ENCODE measurements around the gene POU3F1.

The POU3F1 gene

DNA sequence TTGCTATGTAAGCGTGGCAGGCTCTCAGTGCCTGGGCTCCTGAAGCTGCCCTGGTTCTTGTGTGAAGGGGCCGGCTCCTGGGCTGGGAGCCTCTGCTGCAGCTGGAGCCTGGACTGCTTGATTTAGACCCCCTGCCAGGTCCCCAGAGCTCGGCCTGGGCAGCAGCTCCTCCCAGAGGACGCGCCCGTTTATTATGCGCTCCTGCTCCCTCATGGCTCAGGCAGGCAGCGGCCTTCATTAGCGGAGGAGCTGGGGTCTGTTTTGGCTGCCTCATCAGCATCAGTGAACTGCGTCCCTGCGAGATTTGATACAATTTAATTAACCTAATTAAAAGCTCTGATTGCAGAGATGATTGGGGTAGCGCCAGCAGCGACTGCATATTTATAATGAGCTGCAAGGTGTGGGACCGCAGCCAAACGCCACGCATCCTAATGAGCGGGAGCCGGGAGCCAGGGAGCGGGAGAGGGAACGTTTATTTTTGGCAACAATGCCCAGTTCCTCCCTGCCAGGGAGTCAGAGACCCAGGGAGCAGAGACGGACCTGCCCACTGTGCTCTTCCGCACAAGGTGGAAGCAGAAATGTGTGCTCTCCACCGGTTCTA is 17.4 kb downstream of the POU3F1 start:
- DNase-seq (ENCODE audit: insufficient read length, low spot score) = no peak
- FAIRE-seq = no peak

DNA sequence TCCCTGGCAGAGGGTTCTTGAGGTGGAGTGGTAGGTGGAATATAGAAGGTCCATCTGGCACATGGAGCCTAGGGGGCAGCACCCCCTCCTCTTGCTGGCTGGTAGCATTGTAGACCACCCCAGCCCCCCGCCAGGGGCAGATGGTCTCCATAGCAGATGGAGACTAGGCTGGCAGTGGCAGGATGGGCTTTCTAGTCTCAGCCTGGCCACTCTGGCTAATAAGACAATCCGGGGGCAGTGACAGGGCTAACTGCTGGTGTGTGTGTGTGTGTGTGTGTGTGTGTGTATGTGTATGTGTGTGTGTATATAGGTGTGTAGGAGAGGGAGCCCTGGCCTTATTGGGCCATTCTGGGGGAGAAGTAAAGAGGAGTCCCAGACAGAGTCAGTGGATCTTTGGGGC is 17.9 kb downstream of the POU3F1 start:
- FAIRE-seq (no peak), DNase-seq (ENCODE audit: insufficient read length, low spot score) (no peak)

DNA sequence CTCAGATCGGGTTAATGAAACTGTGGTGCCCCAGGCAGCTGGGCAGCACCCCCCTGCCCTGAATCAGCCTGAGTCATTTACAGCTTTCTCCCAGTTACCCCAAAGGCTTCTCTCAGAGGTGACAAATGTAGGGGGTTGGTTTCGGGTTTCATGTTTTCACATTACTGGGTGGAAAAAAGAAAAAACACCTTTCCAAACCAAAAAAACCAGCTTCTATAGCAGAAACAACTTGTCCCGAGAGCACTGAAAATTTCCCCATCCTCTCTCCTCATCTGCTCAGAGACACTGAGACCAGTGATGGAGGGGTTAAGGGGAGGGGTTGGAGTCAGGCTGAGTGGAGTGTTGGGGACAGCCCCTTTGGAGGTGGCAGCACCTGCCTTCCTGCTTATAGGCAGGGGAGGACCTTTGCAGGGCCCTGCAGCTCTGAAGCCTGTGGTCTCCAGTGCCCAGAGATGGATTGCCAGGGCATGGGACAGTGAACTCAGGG is 18.4 kb downstream of the POU3F1 start:
- no peak for FAIRE-seq
- no peak for DNase-seq (ENCODE audit: insufficient read length, low spot score)

DNA sequence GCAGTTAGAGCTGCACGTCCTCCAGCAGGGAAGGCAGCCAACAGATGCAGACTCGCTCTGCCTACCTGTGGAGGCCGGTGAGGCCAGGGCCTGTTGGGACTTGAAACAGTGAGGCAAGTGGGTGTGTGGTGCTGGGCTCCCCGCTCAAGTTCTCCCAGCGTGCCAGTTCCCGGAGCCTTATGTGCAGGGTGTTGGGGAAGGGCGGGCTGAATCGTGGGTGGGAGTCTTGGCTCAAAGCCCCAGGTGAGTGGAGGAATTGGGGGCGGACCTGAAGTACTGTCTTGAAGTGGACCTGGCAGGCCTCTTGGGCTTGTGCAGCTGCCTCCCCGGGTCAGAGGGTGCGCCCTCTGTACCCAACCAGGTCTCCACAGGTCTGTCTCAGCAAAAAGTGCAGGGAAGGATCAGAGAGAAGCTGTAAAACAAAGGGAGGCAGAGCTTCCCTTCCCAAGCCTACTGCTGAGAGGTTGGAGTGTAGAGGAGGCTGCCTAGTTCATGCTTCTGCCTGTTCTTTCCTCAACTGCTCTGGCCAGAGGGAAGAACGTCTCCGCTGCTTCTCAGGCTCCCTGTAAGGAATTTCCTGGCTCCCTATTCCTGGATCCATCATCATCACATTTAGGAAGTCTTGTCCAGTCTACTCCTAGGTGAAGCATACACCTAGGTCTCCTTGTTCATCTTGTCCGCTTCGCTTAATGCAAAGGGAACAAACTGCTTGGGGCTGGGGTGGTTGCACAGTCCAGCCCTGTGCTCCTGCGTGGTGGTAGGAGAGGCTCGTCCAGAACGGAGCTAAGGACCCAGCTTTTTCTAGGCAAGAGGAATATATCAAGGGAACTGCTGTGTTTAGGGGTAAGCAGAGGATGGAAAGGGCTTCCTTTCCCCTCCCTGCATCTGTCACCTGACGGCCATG is 19.1 kb downstream of the POU3F1 start:
- FAIRE-seq (no peak), DNase-seq (ENCODE audit: insufficient read length, low spot score) (no peak)

DNA sequence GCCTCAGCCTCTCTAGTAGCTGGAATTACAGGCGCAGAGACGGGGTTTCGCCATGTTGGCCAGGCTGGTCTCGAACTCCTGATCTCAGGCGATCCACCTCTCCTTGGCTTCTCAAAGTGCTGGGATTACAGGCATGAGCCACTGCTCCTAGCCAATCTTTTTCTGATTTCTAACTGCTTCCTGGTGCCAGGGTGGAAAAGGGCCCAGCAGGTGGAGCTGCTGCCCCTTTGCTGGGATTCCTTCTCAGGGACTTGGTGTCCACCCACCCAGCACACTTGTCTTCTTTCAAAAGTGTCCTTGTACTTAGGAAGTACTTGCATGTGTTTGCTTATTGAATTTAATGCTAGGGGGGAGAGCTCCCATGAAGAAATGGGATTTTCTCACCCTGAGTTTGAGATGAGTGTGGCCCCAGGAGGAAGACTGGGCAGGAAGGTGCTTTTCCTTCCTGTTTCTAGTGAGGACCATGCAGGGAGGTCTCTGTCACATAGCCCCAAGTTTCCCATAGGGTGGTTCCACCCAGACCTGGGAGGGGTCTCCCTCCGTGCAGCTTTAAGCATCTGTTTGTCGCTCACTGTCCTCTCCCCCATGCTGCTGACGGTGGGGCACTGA is 19.9 kb downstream of the POU3F1 start:
- no peak for DNase-seq (ENCODE audit: insufficient read length, low spot score)
- no peak for FAIRE-seq

DNA sequence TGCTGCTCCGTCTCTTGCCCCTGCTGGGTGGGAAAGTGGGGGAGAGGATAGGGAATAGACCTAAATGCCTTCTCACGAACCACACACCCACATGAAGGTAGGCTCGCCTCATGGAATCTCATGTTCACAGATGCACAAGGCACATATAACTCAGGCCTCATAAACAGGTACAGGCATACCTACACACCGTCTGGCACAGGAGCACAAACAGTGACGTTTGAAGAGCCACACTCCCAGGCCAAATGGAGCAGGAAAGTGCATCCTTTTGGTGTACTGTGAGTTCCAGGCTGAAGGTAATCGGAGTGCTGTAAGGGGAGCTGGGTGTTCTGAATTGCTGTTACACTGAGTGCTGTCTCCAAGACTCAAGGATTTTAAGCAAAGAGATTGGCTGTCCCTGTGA is 20.9 kb downstream of the POU3F1 start:
- FAIRE-seq (no peak), DNase-seq (ENCODE audit: insufficient read length, low spot score) (no peak)

DNA sequence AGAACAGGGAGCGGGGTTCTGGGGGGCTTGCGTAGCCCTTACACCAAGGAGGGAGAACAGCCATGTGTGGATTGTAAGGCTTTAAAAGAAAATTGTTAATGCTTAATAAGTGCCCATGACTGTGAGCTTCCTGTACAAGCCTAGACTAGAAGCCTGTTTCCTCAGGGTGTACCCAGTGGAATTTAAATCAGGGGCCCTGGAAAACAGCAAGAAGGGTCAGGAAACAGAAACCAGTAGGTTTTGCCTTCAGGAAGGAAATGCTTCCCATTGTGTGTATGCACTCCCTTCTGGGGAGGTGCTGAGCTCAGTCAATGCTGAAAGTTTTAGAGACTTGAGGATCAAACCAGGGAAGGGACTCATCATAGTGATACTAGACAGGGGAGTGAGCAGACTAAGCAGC is 21.4 kb downstream of the POU3F1 start:
- FAIRE-seq (no peak), DNase-seq (ENCODE audit: insufficient read length, low spot score) (no peak)

DNA sequence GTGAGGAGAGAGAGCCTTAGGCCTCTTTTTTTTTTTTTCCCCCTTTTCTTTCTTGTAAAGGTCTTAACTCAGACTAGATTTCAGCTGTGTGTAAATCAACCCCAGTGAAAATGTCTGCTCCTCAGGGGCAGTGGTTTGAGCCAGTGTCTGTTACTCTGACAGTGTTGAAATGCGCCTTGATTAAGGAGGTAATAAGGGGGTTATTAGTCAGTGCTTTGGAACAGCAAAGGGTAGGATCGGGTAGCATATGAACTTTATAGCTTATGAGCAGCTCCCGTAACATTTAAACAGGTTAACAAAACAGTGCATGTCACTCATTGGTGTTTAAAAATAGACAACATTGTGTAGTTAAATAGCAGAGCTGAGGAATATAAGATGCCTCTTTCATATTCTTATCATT is 23.8 kb downstream of the POU3F1 start:
- FAIRE-seq = no peak
- no peak for DNase-seq (ENCODE audit: insufficient read length, low spot score)

DNA sequence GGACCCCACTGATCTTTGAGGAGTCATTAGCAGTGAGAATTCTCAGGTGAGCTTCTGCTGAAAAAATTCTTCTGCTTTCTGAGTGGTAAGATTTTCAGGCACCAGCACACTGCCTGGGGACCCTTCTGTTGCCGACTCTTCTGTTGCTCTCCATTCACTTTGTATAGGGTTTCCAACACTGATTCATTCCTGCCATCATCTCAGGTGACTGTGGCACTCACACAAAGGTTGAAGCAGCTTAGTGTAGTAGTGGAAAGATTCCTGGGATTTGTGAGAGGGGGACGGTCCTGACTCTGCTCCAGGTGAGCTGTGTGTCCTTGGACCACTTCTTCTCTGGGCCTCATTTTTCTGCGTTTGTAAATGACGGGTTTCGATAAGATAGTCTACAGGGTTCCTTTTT is 24.6 kb downstream of the POU3F1 start:
- DNase-seq (ENCODE audit: insufficient read length, low spot score) (no peak), FAIRE-seq (no peak)

DNA sequence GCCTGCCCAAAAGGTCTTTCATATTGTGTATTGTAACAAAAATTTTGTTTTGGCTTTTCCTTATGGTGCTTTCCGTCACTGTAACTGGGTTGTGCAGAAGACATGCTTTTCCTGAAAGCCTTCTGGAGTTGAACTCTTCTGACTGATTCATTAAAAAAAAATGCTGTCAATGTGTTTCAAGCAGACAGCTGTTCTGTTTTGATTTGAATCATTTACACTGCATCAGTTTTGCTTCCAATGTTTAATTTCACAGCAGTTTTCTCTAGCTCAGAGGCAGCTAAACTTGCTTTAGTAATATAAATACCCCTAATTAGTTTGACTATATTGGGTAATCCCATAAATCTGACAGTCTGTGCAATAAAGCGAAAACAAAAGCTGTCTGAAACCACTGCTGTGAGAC is 26.2 kb downstream of the POU3F1 start:
- FAIRE-seq (no peak), DNase-seq (ENCODE audit: insufficient read length, low spot score) (no peak)

DNA sequence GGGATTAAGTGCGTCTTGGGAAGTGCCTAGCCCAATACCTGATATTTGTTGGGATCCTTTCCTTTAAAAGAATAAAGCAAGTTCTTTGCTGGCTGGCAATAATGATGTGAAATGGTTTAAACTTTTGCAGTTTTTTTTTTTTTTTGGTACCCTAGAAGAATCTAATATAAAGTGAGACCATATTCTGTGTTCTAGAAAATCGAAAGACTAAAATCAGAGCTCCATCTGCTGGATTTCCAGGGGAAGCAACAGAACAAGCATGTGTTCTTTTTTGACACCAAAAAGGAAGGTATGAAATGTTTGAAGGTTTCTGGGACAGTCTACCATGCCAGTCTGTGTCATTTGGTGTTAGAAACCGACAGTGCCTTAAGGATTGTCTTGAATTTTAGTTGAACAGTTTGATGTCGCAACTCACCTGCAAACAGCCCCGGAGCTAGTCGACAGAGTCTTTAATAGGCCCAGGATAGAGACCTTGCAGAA is 27.7 kb downstream of the POU3F1 start:
- DNase-seq (ENCODE audit: insufficient read length, low spot score) = no peak
- no peak for FAIRE-seq

DNA sequence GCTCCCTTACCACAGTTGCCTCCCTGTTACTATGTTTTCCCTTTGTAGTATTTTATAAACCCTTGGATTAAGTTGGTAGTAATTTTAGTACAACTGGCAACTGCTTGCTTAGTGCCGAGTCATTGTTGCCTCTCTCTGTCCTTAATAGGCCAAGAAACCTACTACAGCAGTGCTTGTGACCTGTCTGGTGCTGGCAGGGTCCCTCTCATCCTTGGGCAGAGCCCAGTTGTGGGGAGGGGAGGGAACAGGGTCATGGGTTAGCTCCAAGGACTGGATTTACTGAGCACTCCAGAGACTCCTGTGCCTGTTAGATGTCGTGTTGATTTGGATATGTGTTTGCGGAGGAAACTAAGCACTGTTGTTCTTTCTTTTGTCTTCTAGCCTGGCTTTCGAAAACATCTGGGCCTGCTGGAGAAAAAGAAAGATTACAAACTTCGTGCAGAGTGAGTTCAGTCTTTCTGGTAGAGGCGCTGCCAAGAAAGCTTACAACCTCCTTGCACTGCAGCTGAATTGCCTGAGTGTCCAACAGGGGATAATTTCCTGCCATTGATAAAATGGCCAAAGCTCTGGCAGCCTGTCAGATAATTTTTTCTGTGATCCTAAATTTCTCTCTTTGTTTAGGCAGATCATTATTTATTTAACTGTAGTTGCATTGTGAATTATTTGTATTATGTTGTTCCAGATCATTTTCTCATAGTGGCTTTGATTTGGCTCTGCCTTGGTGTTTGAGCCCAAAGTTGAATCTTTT is 30.4 kb downstream of the POU3F1 start:
- FAIRE-seq (no peak), DNase-seq (ENCODE audit: insufficient read length, low spot score) (no peak)

DNA sequence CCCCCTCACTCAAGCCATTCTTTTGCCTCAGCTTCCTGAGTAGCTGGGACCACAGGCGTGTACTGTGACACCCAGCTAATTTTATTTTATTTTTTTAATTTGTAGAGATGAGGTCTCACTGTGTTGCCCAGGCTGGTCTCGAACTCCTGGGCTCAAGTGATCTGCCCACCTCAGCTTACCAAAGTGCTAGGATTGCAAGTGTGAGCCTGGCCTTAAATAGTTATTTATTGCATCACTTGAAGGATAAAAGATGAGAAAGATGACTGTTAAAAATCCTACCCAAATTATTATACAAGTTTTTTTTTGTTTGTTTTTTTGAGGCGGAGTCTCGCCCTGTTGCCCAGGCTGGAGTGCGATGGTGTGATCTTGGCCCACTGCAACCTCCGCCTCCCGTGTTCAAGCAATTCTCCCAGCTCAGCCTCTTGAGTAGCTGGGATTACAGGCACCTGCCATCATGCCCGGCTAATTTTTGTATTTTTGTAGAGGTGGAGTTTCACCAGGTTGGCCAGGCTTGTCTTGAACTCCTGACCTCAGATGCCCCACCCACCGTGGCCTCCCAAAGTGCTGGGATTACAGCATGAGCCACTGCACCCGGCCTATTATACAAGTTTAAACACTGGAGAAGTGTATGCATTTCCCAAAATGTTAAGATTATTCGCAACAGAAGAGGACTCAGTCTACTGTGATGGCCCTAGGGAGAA is 31.7 kb downstream of the POU3F1 start:
- DNase-seq (ENCODE audit: insufficient read length, low spot score) = no peak
- no peak for FAIRE-seq

DNA sequence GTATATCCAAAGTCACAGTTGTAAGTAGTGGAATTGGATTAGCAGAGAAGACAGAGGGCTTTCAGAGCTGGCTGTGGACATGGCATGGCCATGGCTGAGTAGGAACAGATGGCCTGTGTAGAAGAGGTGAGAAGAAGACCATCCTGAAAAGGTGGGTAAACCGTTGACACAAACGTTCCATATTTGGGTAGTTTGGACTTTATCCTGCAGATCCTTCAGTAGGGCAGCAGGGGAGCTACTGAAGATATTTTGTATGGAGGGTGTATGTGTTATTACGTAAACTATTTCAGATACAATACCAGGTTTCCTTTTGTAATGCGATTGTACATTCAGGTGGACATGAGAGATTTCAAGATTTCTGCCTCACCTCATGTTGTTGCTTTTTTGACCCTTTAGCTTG is 32.4 kb downstream of the POU3F1 start:
- FAIRE-seq (no peak), DNase-seq (ENCODE audit: insufficient read length, low spot score) (no peak)

DNA sequence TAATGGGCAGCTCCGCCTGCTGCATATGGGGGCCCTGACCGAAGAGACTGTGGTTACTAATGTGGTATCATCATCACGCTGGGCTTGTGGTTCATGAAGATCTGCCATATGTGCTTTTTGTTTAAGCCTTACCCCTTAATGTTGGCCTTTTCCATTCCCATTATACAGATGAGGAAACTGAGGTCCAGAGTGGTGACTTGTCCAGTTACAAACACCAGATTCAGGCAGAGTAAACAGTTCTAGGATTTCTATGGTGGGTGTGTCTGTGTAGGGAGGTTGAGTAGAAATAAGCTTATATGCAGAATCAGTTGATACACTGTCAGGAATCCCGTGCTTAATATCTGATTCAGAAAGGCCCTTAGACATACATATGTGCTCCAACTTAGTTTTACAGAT is 33.4 kb downstream of the POU3F1 start:
- DNase-seq (ENCODE audit: insufficient read length, low spot score) = no peak
- FAIRE-seq = no peak

DNA sequence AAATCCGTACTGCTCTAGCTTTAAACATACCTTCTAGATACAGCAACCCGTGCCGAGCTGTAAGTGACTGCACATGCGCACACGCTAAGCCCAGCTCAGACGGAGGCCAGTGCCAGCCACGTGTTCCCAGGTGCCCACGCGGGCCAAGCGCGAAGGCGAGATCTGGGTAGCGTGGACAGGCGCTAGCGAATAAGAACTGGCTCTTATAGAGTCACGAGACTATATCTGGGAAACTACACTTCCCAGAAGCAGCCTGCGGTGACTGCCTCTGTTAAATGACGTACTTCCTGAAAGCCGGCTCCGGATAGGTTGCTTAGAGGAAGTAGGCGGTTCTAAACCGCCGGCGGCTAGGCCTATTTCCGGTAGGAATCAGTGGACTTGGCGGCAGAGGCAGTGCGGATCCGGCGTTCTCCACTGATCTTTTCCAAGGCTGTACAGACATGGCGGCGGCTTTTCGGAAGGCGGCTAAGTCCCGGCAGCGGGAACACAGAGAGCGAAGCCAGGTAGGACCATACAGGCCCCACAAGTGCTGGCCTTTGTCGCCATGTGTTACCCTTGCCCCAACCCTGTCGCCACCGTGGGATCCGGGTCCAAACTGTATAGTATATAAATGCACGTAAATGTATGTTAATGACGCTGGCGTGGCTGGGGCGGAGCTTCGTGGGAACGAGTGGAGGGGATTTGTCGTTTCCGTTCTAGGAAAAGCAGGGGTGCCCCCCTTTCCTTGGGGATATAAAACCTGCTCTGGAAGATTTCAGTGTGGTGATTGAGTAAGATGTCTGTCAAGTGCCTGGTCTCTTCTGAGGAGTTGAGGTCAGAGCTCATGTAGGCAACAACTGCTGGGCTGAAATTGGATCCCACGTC is 34.0 kb downstream of the POU3F1 start, which contains the start of gene UTP11:
Gene UTP11, plus strand, starts transcription at position 372 of the 864 bp plus-strand sequence. Its CDS starts 69 bp downstream, at position 441.
- peak; percentile 54 for FAIRE-seq
- DNase-seq (ENCODE audit: insufficient read length, low spot score) = peak; percentile 91

DNA sequence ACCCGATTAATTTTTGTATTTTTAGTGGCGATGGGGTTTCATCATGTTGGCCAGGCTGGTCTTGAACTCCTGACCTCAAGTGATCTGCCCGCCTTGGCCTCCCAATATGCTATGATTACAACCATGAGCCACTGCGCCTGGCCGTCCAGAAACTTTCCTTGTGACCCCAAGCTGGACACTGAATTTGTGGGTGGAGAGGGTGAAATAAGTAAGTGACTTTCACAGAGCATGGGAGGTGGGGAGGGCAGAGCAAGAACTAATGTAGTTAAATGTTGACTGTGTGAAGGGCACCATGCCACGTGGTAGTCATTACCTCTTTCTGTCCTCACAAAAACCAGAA is 36.8 kb downstream of the POU3F1 start:
- FAIRE-seq (no peak), DNase-seq (ENCODE audit: insufficient read length, low spot score) (no peak)

DNA sequence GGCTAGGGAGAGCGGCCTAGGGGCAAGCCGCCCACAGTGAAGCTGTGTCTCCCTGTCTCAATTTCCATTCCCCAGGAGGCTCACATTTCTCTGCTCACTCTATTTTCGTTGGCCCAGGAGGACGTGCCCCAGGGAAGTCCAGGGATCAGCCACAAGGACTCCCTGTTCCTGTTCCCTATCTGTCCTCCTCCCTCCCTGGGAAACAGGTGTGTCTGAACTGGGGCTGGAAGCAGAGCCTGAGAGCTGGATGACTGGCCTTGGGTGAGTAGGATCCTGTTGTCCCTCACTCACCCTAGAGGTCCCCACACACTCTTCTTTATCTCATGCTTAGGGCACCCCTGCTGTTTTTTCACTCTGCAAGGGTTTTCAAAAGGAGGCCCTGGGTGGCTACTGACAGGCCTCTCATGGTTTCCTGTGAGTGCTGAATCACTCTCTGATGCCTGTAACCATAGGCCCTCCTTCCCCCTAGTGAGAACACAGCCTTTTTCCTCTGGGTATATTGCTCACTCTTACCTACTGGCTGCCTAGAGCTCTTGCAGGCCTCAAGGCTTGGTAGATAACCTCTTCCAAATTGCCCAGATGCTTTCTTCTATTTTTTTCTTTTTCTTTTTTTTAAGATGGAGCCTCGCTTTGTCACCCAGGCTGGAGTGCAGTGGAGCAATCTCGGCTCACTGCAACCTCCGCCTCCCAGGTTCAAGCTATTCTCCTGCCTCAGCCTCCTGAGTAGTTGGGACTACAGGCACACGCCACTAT is 37.3 kb downstream of the POU3F1 start:
- FAIRE-seq (no peak), DNase-seq (ENCODE audit: insufficient read length, low spot score) (no peak)

Measured in HTR-8/SVneo (cell line).